ENCODE measurements around the gene CHMP2B. TPM values are rescaled to one million over a fixed set of nuclear protein-coding genes. Genes with fewer than 3 reads are reported as not detected.

CHMP2B gene, protein sequence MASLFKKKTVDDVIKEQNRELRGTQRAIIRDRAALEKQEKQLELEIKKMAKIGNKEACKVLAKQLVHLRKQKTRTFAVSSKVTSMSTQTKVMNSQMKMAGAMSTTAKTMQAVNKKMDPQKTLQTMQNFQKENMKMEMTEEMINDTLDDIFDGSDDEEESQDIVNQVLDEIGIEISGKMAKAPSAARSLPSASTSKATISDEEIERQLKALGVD
- total RNA-seq = 10 to 100 TPM; 24.9 to 26.1 TPM

DNA sequence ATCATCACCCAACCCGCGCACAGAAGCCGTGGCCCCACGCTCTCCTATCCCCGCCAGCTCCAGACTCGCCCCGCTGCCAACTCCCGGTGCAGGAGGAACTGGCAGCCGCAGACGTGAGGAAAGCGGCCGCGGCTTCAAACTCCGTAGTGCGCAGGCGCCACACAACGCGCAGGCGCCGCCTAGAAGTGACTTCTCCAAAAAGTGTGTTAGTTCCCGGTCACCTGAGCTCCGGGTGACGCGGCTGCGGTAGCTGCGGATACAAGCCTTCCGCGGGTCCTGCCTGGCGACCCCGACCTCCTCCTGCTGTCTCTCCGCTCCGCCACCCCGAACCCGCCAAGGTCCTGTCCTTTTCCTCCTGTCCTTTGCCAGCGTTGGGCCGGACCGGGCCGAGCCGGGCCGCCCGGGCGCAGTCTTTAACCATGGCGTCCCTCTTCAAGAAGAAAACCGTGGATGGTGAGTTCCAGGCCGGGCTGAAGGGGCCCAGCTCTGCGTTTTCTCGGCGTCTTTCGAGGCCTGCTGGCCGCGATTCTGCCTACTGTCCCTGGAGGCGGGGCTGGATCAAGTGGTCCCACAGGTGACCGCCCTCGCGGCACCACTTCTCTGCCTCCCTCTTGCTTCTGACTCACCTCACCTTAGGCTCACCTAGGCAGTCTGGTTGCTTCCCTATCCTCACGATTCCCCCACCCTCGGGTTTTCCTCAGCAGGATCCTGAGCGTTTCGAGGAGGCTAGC lies at the start of gene CHMP2B:
Gene CHMP2B (plus strand): TSS at position 206 of the 731 bp plus-strand sequence. CDS start 214 bp downstream, at position 420.
- Mint-ChIP-seq H3K27ac (peak within 1 kb of the TSS; percentile 85), H3K4me3 (peak within 1 kb of the TSS; percentile 83), H3K4me1 (ENCODE audit: low read depth) (peaks cover 31% of the 10 kb centered on the region), H3K9me3 (peaks cover 3% of the 10 kb centered on the region), H3K27me3 (ENCODE audit: low read depth) (peaks cover 14% of the 10 kb centered on the region), H3K36me3 (ENCODE audit: low read depth) (peaks cover 6% of the 10 kb centered on the region)
- DNase-seq = peak; percentile 92
- CTCF ChIA-PET = interaction anchor here (1.3 kb wide), 1 partner anchor 32 kb away, joined by 4 read pairs; no protein-coding TSS in a partner anchor
- intact Hi-C loops (cut with micrococcal nuclease) = loop anchor here (1.0 to 5.0 kb wide), 4 partner anchors 20 to 922 kb away; partner anchors contain the start of genes C3orf38, CGGBP1 and ZNF654

DNA sequence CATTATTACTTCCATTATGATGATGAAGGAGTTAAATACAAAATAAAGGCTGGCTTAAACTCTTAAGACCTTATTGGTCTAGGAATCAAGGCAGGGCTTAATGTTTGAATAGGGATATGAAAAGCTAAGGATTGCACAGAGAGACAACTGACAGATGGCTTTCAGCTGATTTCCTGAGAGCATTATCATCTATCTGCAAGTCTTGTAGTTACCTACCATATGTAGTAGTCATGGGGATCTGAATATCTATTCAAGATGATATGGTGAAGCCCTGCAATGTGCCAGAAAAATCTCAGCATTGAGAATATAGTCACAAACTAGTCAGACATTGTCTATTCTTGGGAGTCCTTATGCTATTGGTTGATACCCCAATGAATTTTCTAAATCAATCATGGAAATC lies 47.5 kb upstream of the CHMP2B start:
- Mint-ChIP-seq H3K4me1 (ENCODE audit: low read depth) (no peaks in the 10 kb centered on the region), H3K27me3 (ENCODE audit: low read depth) (peaks cover 5% of the 10 kb centered on the region), H3K36me3 (ENCODE audit: low read depth) (no peaks in the 10 kb centered on the region), H3K4me3 (no peak overlapping the region), H3K27ac (no peak overlapping the region), H3K9me3 (no peaks in the 10 kb centered on the region)
- no peak for DNase-seq
- CTCF ChIA-PET = interaction anchor here (2.0 kb wide), 1 partner anchor 11 kb away, joined by 7 read pairs; no protein-coding TSS in a partner anchor
- intact Hi-C loops (cut with micrococcal nuclease) = no loop called here

DNA sequence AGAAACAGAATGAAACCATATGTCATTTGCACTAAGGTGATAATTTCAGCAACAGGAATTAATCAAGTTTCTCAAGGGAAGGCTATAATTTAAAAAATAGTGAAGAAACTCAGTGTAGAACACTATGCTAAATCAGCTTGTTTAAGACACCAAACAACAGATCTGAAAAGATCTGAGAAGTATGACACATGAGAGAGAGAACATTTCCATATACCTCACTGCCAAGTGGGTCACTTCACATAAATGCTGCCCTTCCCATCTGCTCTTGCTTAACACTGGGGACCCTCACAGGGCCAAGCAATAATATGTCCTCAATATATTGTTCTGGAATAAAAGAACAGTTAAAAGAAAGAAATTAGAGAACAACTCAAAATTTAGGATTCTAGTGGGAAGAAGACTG lies 45.6 kb upstream of the CHMP2B start:
- Mint-ChIP-seq H3K9me3 (no peaks in the 10 kb centered on the region), H3K27me3 (ENCODE audit: low read depth) (peaks cover 10% of the 10 kb centered on the region), H3K4me3 (no peak overlapping the region), H3K36me3 (ENCODE audit: low read depth) (no peaks in the 10 kb centered on the region), H3K27ac (no peak overlapping the region), H3K4me1 (ENCODE audit: low read depth) (no peaks in the 10 kb centered on the region)
- intact Hi-C loops (cut with micrococcal nuclease) = no loop called here
- CTCF ChIA-PET = no interaction called here
- DNase-seq = no peak

DNA sequence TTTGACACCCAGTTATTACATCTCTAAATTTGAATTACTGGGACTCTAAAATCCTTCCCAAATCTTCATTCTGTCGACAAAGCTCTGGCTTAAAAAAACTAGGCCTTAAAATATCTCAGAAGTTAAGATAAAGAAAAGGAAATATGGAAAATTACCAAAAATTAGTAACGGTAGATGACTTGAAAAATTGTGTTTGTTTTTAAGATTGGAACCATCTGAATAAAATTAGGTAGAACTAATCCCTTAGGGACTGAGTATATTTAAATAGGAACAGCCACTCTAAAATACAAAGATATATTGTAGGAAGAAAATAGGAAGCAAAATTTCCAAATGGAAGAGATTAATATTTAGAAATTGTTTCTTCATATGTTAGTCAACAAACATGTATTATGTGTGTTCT lies 45.1 kb upstream of the CHMP2B start:
- Mint-ChIP-seq H3K9me3 (no peaks in the 10 kb centered on the region), H3K27me3 (ENCODE audit: low read depth) (peaks cover 14% of the 10 kb centered on the region), H3K27ac (no peak overlapping the region), H3K36me3 (ENCODE audit: low read depth) (no peaks in the 10 kb centered on the region), H3K4me1 (ENCODE audit: low read depth) (no peaks in the 10 kb centered on the region), H3K4me3 (no peak overlapping the region)
- intact Hi-C loops (cut with micrococcal nuclease) = no loop called here
- CTCF ChIA-PET = no interaction called here
- DNase-seq = no peak

DNA sequence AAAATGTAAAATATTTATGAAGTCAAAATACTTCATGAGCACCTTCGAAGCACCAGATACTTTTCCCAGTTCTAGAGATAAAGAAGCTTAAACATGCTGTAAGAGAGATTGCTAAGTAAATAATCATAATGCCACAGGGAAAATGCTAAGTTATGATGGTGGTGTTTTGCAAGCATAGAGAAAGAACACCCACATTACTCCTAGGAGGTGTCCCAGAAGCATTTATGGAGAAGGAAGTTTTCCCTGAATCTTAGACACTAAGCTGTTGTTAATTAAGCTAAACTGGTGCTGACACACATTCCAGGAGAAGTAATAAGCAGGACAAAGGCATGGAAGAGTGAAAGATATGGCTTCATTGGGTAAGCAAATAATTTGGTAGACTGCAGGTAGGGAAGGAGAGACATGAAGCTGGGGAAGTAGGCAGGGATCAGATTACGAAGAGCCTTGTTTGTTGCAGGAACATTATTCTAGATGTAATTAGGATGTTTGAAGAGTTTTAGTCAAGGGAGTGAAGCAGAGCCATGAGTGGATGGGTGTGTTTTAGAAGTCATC lies 40.4 kb upstream of the CHMP2B start:
- Mint-ChIP-seq H3K27ac (no peak overlapping the region), H3K36me3 (ENCODE audit: low read depth) (no peaks in the 10 kb centered on the region), H3K27me3 (ENCODE audit: low read depth) (peaks cover 12% of the 10 kb centered on the region), H3K4me1 (ENCODE audit: low read depth) (no peaks in the 10 kb centered on the region), H3K4me3 (no peak overlapping the region), H3K9me3 (no peaks in the 10 kb centered on the region)
- CTCF ChIA-PET = no interaction called here
- DNase-seq = no peak
- intact Hi-C loops (cut with micrococcal nuclease) = no loop called here

DNA sequence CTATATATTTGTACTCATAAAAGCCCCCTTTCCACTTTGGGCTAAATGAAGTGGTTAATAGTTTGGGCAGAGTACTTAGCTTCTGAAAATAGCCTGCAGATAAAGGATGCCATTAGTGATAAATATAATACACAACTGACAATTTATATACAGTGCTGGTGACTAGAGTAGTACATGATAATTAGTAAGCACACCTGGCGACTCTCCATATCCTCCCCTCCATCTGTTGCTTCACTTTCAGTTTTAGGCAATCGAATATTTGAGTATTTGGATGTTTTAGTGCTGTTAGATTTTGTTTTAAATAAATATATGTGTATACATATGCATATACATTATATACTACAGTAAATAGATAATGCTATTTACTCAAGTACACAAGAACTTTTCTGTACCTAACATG lies 35.9 kb upstream of the CHMP2B start:
- Mint-ChIP-seq H3K36me3 (ENCODE audit: low read depth) (no peaks in the 10 kb centered on the region), H3K27ac (no peak overlapping the region), H3K4me3 (no peak overlapping the region), H3K27me3 (ENCODE audit: low read depth) (peaks cover 15% of the 10 kb centered on the region), H3K9me3 (peaks cover 7% of the 10 kb centered on the region), H3K4me1 (ENCODE audit: low read depth) (no peaks in the 10 kb centered on the region)
- DNase-seq = no peak
- intact Hi-C loops (cut with micrococcal nuclease) = no loop called here
- CTCF ChIA-PET = no interaction called here

DNA sequence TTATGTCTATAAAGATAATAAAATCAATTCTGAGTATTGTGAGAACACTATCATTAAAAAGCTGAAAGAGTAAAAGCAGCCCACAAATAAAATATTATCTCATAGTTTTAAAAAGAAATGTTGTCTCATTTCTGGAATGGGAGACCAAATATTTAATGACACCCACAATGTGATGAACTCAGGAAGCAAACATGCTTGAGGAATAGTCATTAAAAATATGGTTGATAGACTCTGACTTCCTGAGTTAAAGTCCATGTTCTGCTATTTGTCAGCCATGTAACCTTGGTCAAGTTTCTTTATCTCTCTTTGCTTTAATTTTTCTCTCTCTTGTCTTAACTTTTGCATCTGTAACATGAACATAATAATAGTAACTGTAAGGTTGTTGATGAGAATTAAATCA lies 35.5 kb upstream of the CHMP2B start:
- Mint-ChIP-seq H3K4me3 (no peak overlapping the region), H3K36me3 (ENCODE audit: low read depth) (no peaks in the 10 kb centered on the region), H3K9me3 (peaks cover 12% of the 10 kb centered on the region), H3K27me3 (ENCODE audit: low read depth) (peaks cover 15% of the 10 kb centered on the region), H3K27ac (no peak overlapping the region), H3K4me1 (ENCODE audit: low read depth) (no peaks in the 10 kb centered on the region)
- intact Hi-C loops (cut with micrococcal nuclease) = no loop called here
- CTCF ChIA-PET = no interaction called here
- no peak for DNase-seq

DNA sequence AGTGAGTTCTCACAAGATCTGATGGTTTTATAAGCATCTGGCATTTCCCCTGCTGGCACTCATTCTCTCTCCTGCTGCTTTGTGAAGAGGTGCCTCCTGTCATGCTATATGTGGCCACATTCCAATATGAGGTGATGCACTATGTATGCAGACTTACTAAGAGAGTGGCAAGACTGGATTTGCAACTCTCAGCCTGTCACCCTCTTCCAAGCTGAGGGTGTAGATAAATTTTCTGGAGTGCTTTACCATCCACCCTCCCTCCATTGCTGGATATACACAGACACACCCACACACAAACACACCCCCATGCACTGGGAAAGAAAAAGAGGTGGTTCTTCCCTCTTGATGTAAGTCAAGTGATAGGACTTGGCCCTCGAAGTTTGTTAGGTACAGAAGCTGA lies 30.2 kb upstream of the CHMP2B start:
- no peak overlapping the region for H3K27ac Mint-ChIP-seq
- CTCF ChIA-PET = no interaction called here

DNA sequence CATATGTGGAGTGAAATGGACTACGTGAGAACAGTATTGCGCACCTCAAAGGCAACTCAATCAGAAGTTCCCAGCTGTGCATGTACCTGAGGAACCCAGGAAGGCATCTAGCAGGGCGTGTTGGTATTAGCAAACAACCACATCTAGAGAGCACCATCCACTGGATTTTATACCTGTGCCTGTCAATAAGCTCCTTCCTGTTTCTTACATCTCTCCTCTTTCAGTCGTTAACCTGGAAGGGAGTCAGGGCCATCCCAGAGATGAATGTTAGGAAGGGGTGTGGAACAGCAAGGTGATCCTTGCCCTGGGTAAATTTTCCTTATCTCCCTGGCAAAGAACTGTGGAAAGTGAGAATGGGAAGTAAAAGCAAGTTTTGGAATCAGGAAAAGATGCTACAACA lies 29.6 kb upstream of the CHMP2B start:
- intact Hi-C loops (cut with micrococcal nuclease) = no loop called here
- no peak for DNase-seq
- Mint-ChIP-seq H3K4me1 (ENCODE audit: low read depth) (no peaks in the 10 kb centered on the region), H3K9me3 (peaks cover 15% of the 10 kb centered on the region), H3K27ac (no peak overlapping the region), H3K4me3 (no peak overlapping the region), H3K36me3 (ENCODE audit: low read depth) (no peaks in the 10 kb centered on the region), H3K27me3 (ENCODE audit: low read depth) (peaks cover 11% of the 10 kb centered on the region)
- CTCF ChIA-PET = no interaction called here

More for the DNA sequence above, 30.2 kb upstream of the CHMP2B start:
- H3K27me3 Mint-ChIP-seq (ENCODE audit: low read depth) = peaks cover 11% of the 10 kb centered on the region
- peaks cover 15% of the 10 kb centered on the region for H3K9me3 Mint-ChIP-seq
- no peak for DNase-seq
- no peaks in the 10 kb centered on the region for H3K4me1 Mint-ChIP-seq (ENCODE audit: low read depth)
- H3K36me3 Mint-ChIP-seq (ENCODE audit: low read depth) = no peaks in the 10 kb centered on the region
- no peak overlapping the region for H3K4me3 Mint-ChIP-seq
- intact Hi-C loops (cut with micrococcal nuclease) = no loop called here

DNA sequence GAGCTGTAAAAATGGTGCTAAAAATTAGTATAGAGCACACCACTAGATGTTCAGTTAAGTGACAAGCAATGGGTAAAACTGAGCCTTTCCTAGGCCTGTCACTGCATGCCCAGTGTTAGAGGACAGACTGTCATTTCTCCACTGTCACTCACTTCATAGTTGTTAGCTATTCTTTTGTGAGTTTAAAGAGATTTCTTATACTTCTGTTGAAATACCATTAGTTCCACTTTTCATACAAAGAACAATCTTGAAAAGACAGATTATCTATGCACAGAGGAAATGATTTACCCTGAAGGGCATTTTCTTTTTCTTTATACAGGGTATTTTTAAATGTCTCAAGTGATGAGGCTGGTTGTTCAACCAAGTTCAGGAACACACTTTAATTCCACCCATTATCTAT lies 28.3 kb upstream of the CHMP2B start:
- intact Hi-C loops (cut with micrococcal nuclease) = no loop called here
- H3K36me3 Mint-ChIP-seq (ENCODE audit: low read depth) = no peaks in the 10 kb centered on the region
- DNase-seq = no peak
- H3K9me3 Mint-ChIP-seq = peaks cover 15% of the 10 kb centered on the region
- CTCF ChIA-PET = no interaction called here
- no peak overlapping the region for H3K4me3 Mint-ChIP-seq
- peaks cover 8% of the 10 kb centered on the region for H3K27me3 Mint-ChIP-seq (ENCODE audit: low read depth)
- no peak overlapping the region for H3K27ac Mint-ChIP-seq
- no peaks in the 10 kb centered on the region for H3K4me1 Mint-ChIP-seq (ENCODE audit: low read depth)

DNA sequence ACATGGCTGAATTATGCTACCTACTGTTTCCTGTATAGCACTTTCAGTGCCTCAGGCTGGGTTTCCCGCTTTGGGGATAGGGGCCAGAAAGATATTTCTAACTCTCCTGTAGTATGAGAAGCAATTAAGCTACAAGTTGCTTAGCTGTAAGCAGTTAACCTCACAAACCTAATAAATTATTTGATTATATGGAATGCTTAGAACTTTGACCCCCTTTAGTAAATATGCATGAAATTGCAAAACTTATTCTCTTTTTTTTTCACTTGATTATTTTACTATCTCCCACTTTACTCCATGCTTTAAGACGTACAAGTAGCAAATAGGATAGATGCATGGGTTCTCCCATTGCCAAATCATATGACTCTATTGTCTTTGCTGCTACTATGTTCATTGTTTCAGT lies 27.5 kb upstream of the CHMP2B start:
- Mint-ChIP-seq H3K27me3 (ENCODE audit: low read depth) (peaks cover 11% of the 10 kb centered on the region), H3K4me1 (ENCODE audit: low read depth) (no peaks in the 10 kb centered on the region), H3K4me3 (no peak overlapping the region), H3K36me3 (ENCODE audit: low read depth) (no peaks in the 10 kb centered on the region), H3K9me3 (peaks cover 15% of the 10 kb centered on the region), H3K27ac (no peak overlapping the region)
- CTCF ChIA-PET = no interaction called here
- intact Hi-C loops (cut with micrococcal nuclease) = no loop called here
- DNase-seq = no peak

DNA sequence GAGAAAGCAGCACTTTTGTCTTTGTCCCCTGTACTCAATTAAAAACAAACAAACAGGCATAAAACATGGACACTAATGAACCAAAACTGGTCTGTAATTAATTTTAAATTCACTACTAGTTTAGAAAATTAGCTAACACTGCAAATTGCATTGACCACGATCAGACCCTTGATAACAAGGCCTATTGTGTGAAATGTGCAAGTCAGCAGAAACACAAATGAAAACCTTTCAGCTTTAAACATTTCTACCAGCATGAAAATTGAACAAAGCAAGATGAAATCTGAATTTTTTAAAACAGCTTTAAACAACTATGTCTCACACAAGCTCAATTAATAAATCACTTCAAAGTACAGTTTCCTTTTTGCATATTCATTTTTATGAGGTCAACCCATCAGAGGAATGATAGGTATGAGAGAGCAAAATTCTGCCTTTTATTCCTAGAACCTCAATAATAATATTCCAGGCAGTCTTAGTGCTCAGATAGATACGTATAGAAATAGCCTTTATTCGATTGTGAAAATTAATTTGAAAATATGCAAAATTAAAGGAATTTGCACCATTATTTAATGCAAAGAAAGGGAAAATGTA lies 27.0 kb upstream of the CHMP2B start:
- Mint-ChIP-seq H3K27me3 (ENCODE audit: low read depth) (peaks cover 13% of the 10 kb centered on the region), H3K27ac (no peak overlapping the region), H3K36me3 (ENCODE audit: low read depth) (no peaks in the 10 kb centered on the region), H3K9me3 (peaks cover 11% of the 10 kb centered on the region), H3K4me1 (ENCODE audit: low read depth) (no peaks in the 10 kb centered on the region), H3K4me3 (no peak overlapping the region)
- CTCF ChIA-PET = no interaction called here
- intact Hi-C loops (cut with micrococcal nuclease) = no loop called here
- DNase-seq = no peak

Data from activated naive CD4-positive, alpha-beta T cell treated with anti-CD3 and anti-CD28 coated beads for 36 hours (primary cell).